GM23338 (cell line): ENCODE measurements around the gene CRNKL1. TPM values are rescaled to one million over a fixed set of nuclear protein-coding genes. Genes with fewer than 3 reads are reported as not detected.

Source experiments
- ATAC-seq: fragments of 200-7000 bp; cut with Tn5 transposase; 3 replicates; pipeline ENCODE4 v1.9.1; 2020
- DNase-seq: peaks from one replicate; pipeline ENCODE4 v3.0.0-alpha.2; 2015; ENCODE audit warnings: low spot score
- H2AFZ ChIP-seq: fragments of 200-600 bp; sonication (generic); 2 replicates; pipeline ENCODE4 v1.8.0; 2016; ENCODE audit warnings: antibody characterized with exemption, mild to moderate bottlenecking, moderate library complexity
- H3F3A ChIP-seq: fragments of 200-600 bp; sonication (generic); replicated peaks from 2 replicates; pipeline ENCODE4 v1.8.0; 2017; ENCODE audit warnings: antibody characterized with exemption, mixed run types, low read depth
- H3K27ac ChIP-seq: fragments of 200-600 bp; sonication (generic); 2 replicates; pipeline ENCODE4 v1.6.1; 2016; ENCODE audit warnings: low read depth
- H3K27me3 ChIP-seq: fragments of 200-600 bp; sonication (generic); 2 replicates; pipeline ENCODE4 v1.8.0; 2016; ENCODE audit warnings: mild to moderate bottlenecking, mixed run types, moderate library complexity; ENCODE audit not compliant: insufficient read depth
- H3K36me3 ChIP-seq: fragments of 200-600 bp; sonication (generic); 2 replicates; pipeline ENCODE4 v1.8.0; 2016; ENCODE audit warnings: mild to moderate bottlenecking; ENCODE audit not compliant: insufficient read depth
- H3K4me1 ChIP-seq: fragments of 200-600 bp; sonication (generic); 2 replicates; pipeline ENCODE4 v1.8.0; 2016; ENCODE audit warnings: mild to moderate bottlenecking, moderate library complexity; ENCODE audit not compliant: insufficient read depth
- H3K4me2 ChIP-seq: fragments of 200-600 bp; sonication (generic); 2 replicates; pipeline ENCODE4 v1.7.1; 2017; ENCODE audit warnings: mixed run types
- H3K4me3 ChIP-seq: fragments of 200-600 bp; sonication (generic); 2 replicates; pipeline ENCODE4 v1.6.1; 2016; ENCODE audit warnings: mixed run types
- H3K79me2 ChIP-seq: fragments of 200-600 bp; sonication (generic); replicated peaks from 2 replicates; pipeline ENCODE4 v1.8.0; 2017; ENCODE audit warnings: mild to moderate bottlenecking; ENCODE audit not compliant: insufficient read depth
- H3K9me2 ChIP-seq: fragments of 200-600 bp; sonication (generic); 2 replicates; pipeline ENCODE4 v1.8.0; 2017; ENCODE audit not compliant: insufficient read depth
- H4K20me1 ChIP-seq: fragments of 200-600 bp; sonication (generic); replicated peaks from 2 replicates; pipeline ENCODE4 v1.8.0; 2017; ENCODE audit warnings: mild to moderate bottlenecking; ENCODE audit not compliant: insufficient read depth
- H3K27ac Mint-ChIP-seq: 2 replicates; pipeline ENCODE4 v1.8.0; 2020; ENCODE audit warnings: inconsistent platforms, mild to moderate bottlenecking, moderate library complexity, mixed read lengths
- H3K27me3 Mint-ChIP-seq: 3 replicates; pipeline ENCODE4 v1.8.0; 2022; ENCODE audit warnings: low read depth, mild to moderate bottlenecking, moderate library complexity, mixed read lengths, inconsistent platforms; ENCODE audit not compliant: insufficient read depth, poor library complexity
- H3K36me3 Mint-ChIP-seq: 3 replicates; pipeline ENCODE4 v1.8.0; 2021; ENCODE audit warnings: low read depth, mild to moderate bottlenecking, inconsistent platforms, moderate library complexity, mixed read lengths
- H3K4me1 Mint-ChIP-seq: 3 replicates; pipeline ENCODE4 v1.8.0; 2020; ENCODE audit warnings: mild to moderate bottlenecking, inconsistent platforms, mixed read lengths
- H3K4me3 Mint-ChIP-seq: 3 replicates; pipeline ENCODE4 v1.8.0; 2021; ENCODE audit warnings: moderate library complexity, mild to moderate bottlenecking, inconsistent platforms, mixed read lengths
- H3K9me3 Mint-ChIP-seq: 3 replicates; pipeline ENCODE4 v1.8.0; 2020; ENCODE audit warnings: moderate library complexity, mild to moderate bottlenecking, inconsistent platforms, mixed read lengths
- CTCF ChIP-seq, 2 experiments: fragments of 200-600 bp in 1 of 2; sonication (generic) in 1 of 2; conservative IDR thresholded peaks; 2 replicates each; pipeline versions ENCODE4 v1.5.1 to v1.6.1; 2016 to 2017; ENCODE audit warnings: antibody characterized with exemption in 2 of 2, low read depth in 2 of 2, mild to moderate bottlenecking in 2 of 2, moderate library complexity in 1 of 2
- ETS1 ChIP-seq: IDR thresholded peaks from 2 replicates; pipeline ENCODE4 v1.6.1; 2016; ENCODE audit warnings: antibody characterized with exemption
- EZH2phosphoT487 ChIP-seq: fragments of 200-600 bp; sonication (generic); IDR thresholded peaks from one replicate; pipeline ENCODE4 v1.8.1; 2018; ENCODE audit warnings: antibody characterized with exemption; ENCODE audit not compliant: unreplicated experiment
- JUNB ChIP-seq: IDR thresholded peaks from one replicate; pipeline ENCODE4 v1.6.1; 2016; ENCODE audit warnings: antibody characterized with exemption; ENCODE audit not compliant: unreplicated experiment
- NANOG ChIP-seq: IDR thresholded peaks from 2 replicates; pipeline ENCODE4 v1.6.1; 2016; ENCODE audit warnings: antibody characterized with exemption, borderline replicate concordance
- REST ChIP-seq: IDR thresholded peaks from one replicate; pipeline ENCODE4 v1.6.1; 2018; ENCODE audit warnings: antibody characterized with exemption; ENCODE audit not compliant: unreplicated experiment
- polyA plus RNA-seq: library from polyadenylated mRNA; unstranded; fragments of >200 nt; fragmentation: Nextera tagmentation; extraction: Ambion mirVana; gene quantifications from 2 replicates; pipeline ENCODE4 v1.2.1, GENCODE V29; 2016
- total RNA-seq: library from RNA; depleted of rRNA; stranded (reverse); fragments of >200 nt; shearing (Covaris generic); gene quantifications from 2 replicates; pipeline ENCODE4 v1.2.3, GENCODE V29; 2014

CRNKL1 gene
- total and polyA plus RNA-seq, 2 experiments from 2014 or later: 24.2 to 27.2 TPM

GRCh38 chr20:20063941-20064702 lies 11.9 kb upstream of the CRNKL1 start:
- no peaks in the 10 kb centered on the region for H4K20me1 ChIP-seq
- H3K36me3 Mint-ChIP-seq: no peaks in the 10 kb centered on the region
- TF ChIP-seq EZH2phosphoT487 (no peak), REST (peak; percentile 24)
- no peak overlapping the region for H3K27ac Mint-ChIP-seq
- peaks cover 6% of the 10 kb centered on the region; the same call in 2 of the 3 replicates for H3K4me1 Mint-ChIP-seq
- DNase-seq (no peak), ATAC-seq (no peak)
- no peak overlapping the region for H3K4me3 ChIP-seq
- H2AFZ ChIP-seq: no peak overlapping the region
- H3K4me1 ChIP-seq: no peaks in the 10 kb centered on the region
- H3K4me3 Mint-ChIP-seq: no peak overlapping the region
- no peaks in the 10 kb centered on the region for H3K27me3 Mint-ChIP-seq
- no peaks in the 10 kb centered on the region for H3K9me3 Mint-ChIP-seq
- no peaks in the 10 kb centered on the region for H3K9me2 ChIP-seq
- H3K27ac ChIP-seq: no peak overlapping the region
- H3K27me3 ChIP-seq: no peaks in the 10 kb centered on the region
- H3K4me2 ChIP-seq: no peak overlapping the region
- H3F3A ChIP-seq: no peaks in the 10 kb centered on the region
- H3K79me2 ChIP-seq: no peaks in the 10 kb centered on the region
- H3K36me3 ChIP-seq: no peaks in the 10 kb centered on the region

GRCh38 chr20:20060234-20060998 lies 8.2 kb upstream of the CRNKL1 start:
- H3F3A ChIP-seq: no peaks in the 10 kb centered on the region
- Mint-ChIP-seq H3K4me1 (peaks cover 6% of the 10 kb centered on the region; the same call in 2 of the 3 replicates), H3K27me3 (peaks cover 3% of the 10 kb centered on the region)
- TF ChIP-seq ETS1: no peak
- TF ChIP-seq NANOG: no peak
- TF ChIP-seq JUNB: no peak
- TF ChIP-seq CTCF (conservative IDR thresholded peaks at IDR 0.05; ENCODE audit: low read depth in 2 of 2): no peak

More at GRCh38 chr20:20060234-20060998, 8.2 kb upstream of the CRNKL1 start:
- H3K27ac ChIP-seq: no peak overlapping the region
- no peaks in the 10 kb centered on the region for H3K36me3 ChIP-seq
- ATAC-seq (no peak), DNase-seq (no peak)
- H3K27me3 ChIP-seq: no peaks in the 10 kb centered on the region
- no peak overlapping the region for H3K4me3 Mint-ChIP-seq
- H3K4me1 ChIP-seq: no peaks in the 10 kb centered on the region
- no peak overlapping the region for H2AFZ ChIP-seq
- H3K27ac Mint-ChIP-seq: no peak overlapping the region
- no peaks in the 10 kb centered on the region for H3K36me3 Mint-ChIP-seq
- no peaks in the 10 kb centered on the region for H4K20me1 ChIP-seq
- H3K4me2 ChIP-seq: no peak overlapping the region
- no peaks in the 10 kb centered on the region for H3K79me2 ChIP-seq
- no peaks in the 10 kb centered on the region for H3K9me3 Mint-ChIP-seq
- no peak overlapping the region for H3K4me3 ChIP-seq
- no peaks in the 10 kb centered on the region for H3K9me2 ChIP-seq
